GM21526 (cell line): ENCODE data around the gene ARSH.
"Not testable (repeated sequence)": the region's sequence is repeated elsewhere in the genome, so short reads cannot be mapped to it uniquely, and the experiment has no call there.

Source experiments
- ATAC-seq: cut with Tn5 transposase; IDR thresholded peaks from one replicate; pipeline ENCODE4 v1.9.1; 2021; ENCODE audit warnings: moderate library complexity; ENCODE audit not compliant: unreplicated experiment, low FRiP score

ARSH gene

GRCh38 chrX:3006495-3006894 lies at the start of gene ARSH:
TSS of gene ARSH (plus strand) at chrX:3006546. CDS start at chrX:3006613, 67 bp downstream.
- ATAC-seq, result no peak

GRCh38 chrX:2958199-2958598 lies 48.1 kb upstream of the ARSH start:
- ATAC-seq, result no peak

- no peak for ATAC-seq
Observed at GRCh38 chrX:2960861-2961515, 45.4 kb upstream of the ARSH start.

- ATAC-seq, result no peak
Observed at GRCh38 chrX:2962381-2962780, 44.0 kb upstream of the ARSH start.

GRCh38 chrX:2963449-2963848 lies 42.9 kb upstream of the ARSH start:
- not testable (repeated sequence) for ATAC-seq

GRCh38 chrX:2963992-2964794 lies 42.2 kb upstream of the ARSH start:
- not testable (repeated sequence) for ATAC-seq

GRCh38 chrX:2965965-2966364 lies 40.4 kb upstream of the ARSH start:
- no peak for ATAC-seq

- no peak for ATAC-seq
Observed at GRCh38 chrX:2967012-2967411, 39.3 kb upstream of the ARSH start.

- ATAC-seq, result no peak
Observed at GRCh38 chrX:2967584-2967983, 38.8 kb upstream of the ARSH start.

GRCh38 chrX:2967998-2968909 lies 38.1 kb upstream of the ARSH start:
- ATAC-seq, result no peak

GRCh38 chrX:2969021-2969420 lies 37.3 kb upstream of the ARSH start:
- ATAC-seq, result no peak

GRCh38 chrX:2972391-2972790 lies 34.0 kb upstream of the ARSH start:
- no peak for ATAC-seq

GRCh38 chrX:2974961-2975360 lies 31.4 kb upstream of the ARSH start:
- ATAC-seq, result no peak

- not testable (repeated sequence) for ATAC-seq
Observed at GRCh38 chrX:2978639-2979038, 27.7 kb upstream of the ARSH start.

GRCh38 chrX:2984342-2984741 lies 22.0 kb upstream of the ARSH start:
- ATAC-seq, result no peak

- no peak for ATAC-seq
Observed at GRCh38 chrX:2989565-2989964, 16.8 kb upstream of the ARSH start.

- ATAC-seq, result no peak
Observed at GRCh38 chrX:3010532-3010931, 4.2 kb downstream of the ARSH start.

GRCh38 chrX:3017492-3017891 lies 11.1 kb downstream of the ARSH start:
- ATAC-seq, result no peak

- no peak for ATAC-seq
Observed at GRCh38 chrX:3024176-3024575, 17.8 kb downstream of the ARSH start.

GRCh38 chrX:3026074-3026815 lies 19.9 kb downstream of the ARSH start:
- no peak for ATAC-seq
